Esophagus muscularis mucosa (tissue), 4 donors: ENCODE results near the gene FNDC7. TPM values are rescaled to one million over a fixed set of nuclear protein-coding genes. Genes with fewer than 3 reads are reported as not detected.

Experiments
- DNase-seq: peaks from one replicate; pipeline ENCODE4 v3.0.0-alpha.2; 2017; ENCODE audit errors: extremely low spot score
- H3K27ac ChIP-seq, 4 donors: fragments of 200-600 bp; sonication (generic); replicated peaks in 1 of 4; 1 replicate in 3 of 4; 2 replicates in 1 of 4; pipeline ENCODE4 v1.5.1; 2016 to 2019; ENCODE audit warnings: mild to moderate bottlenecking in 1 of 4
- H3K27me3 ChIP-seq, 4 donors: fragments of 200-600 bp; sonication (generic); one replicate each; pipeline versions ENCODE4 v1.5.1 to v1.6.0; 2016 to 2019
- H3K36me3 ChIP-seq, 4 donors: fragments of 200-600 bp; sonication (generic); one replicate each; pipeline ENCODE4 v1.5.1; 2016 to 2019
- H3K4me1 ChIP-seq, 4 donors: fragments of 200-600 bp; sonication (generic); one replicate each; pipeline ENCODE4 v1.5.1; 2016 to 2019
- H3K4me3 ChIP-seq, 4 donors: fragments of 200-600 bp; sonication (generic); 1 replicate in 2 of 4; 2 replicates in 2 of 4; pipeline ENCODE4 v1.5.1; 2016 to 2019; ENCODE audit warnings: mild to moderate bottlenecking in 4 of 4, moderate library complexity in 1 of 4
- H3K9me3 ChIP-seq, 4 donors: fragments of 200-600 bp; sonication (generic); 1 replicate in 3 of 4; 2 replicates in 1 of 4; pipeline ENCODE4 v1.5.1; 2016 to 2019
- CTCF ChIP-seq, 3 experiments: fragments of 200-600 bp in 2 of 3; fragments of 450-650 bp in 1 of 3; sonication (generic) in 2 of 3; IDR thresholded peaks; one replicate each; pipeline ENCODE4 v1.5.1; 2017 to 2019; ENCODE audit warnings: antibody characterized with exemption in 3 of 3, mild to moderate bottlenecking in 2 of 3, moderate library complexity in 1 of 3
- EP300 ChIP-seq: sonication (generic); formaldehyde crosslinking; IDR thresholded peaks from one replicate; pipeline ENCODE4 v1.6.1; 2017; ENCODE audit warnings: antibody characterized with exemption
- POLR2A ChIP-seq: fragments of 450-650 bp; IDR thresholded peaks from one replicate; pipeline ENCODE4 v1.6.1; 2017; ENCODE audit warnings: antibody characterized with exemption, moderate library complexity, mild to moderate bottlenecking, low read depth
- POLR2AphosphoS5 ChIP-seq, 2 donors: sonication (generic); formaldehyde crosslinking; IDR thresholded peaks; one replicate each; pipeline ENCODE4 v1.6.1; 2017; ENCODE audit warnings: antibody characterized with exemption in 2 of 2
- WGBS: methylation state at CpG from one replicate; pipeline ENCODE4 v1.1.5; 2018; 5-methylcytosine and 5-hydroxymethylcytosine counted together
- intact Hi-C: fragments of 100-400 bp; cut with DNase I; formaldehyde crosslinking; loops from one replicate; pipeline ENCODE4 v1.15.1; 2023
- total RNA-seq, 4 donors: library from RNA; depleted of rRNA; stranded (reverse); fragments of >200 nt; gene quantifications; one replicate each; pipeline versions ENCODE4 v1.1.0 to v1.2.1, GENCODE V29; 2016

The FNDC7 gene
- total RNA-seq, 4 donors from 2014 or later: not detected

- intact Hi-C loops: loop anchor here (2.0 kb wide), 1 partner anchor 55 kb away; the partner anchor contains the start of gene STXBP3
- Histone ChIP-seq H3K9me3 (no peaks in the 10 kb centered on the region), H3K27ac (peak within 1 kb of the TSS; percentile 96 to 98 (median 97)), H3K27me3 (peaks cover 0 to 4% (median 0%) of the 10 kb centered on the region in 4 donors), H3K4me1 (peaks cover 24 to 35% (median 33%) of the 10 kb centered on the region in 4 donors), H3K36me3 (peaks cover 0 to 20% (median 9%) of the 10 kb centered on the region in 4 donors), H3K4me3 (peak within 1 kb of the TSS; percentile 89 to 96 (median 90))
- peak; percentile 99 for DNase-seq
- 0% methylated on average over 6 of the region's 59 CpGs for WGBS
- peak; percentile 93 to 98 for TF ChIP-seq POLR2AphosphoS5 (IDR thresholded peaks at IDR 0.05)
- TF ChIP-seq EP300: no peak
- TF ChIP-seq CTCF (IDR thresholded peaks at IDR 0.05): no peak
- TF ChIP-seq POLR2A: peak; percentile 92
Observed at GRCh38 chr1:108691942-108692723, 20.6 kb upstream of the FNDC7 start, which contains the start of gene PRPF38B. TSS of gene PRPF38B (plus strand) at chr1:108692310. CDS start at chr1:108692592, 282 bp downstream.

- intact Hi-C loops: loop anchor here (2.0 kb wide), 1 partner anchor 54 kb away; the partner anchor contains the start of gene STXBP3
Observed at GRCh38 chr1:108692724-108693655, 19.7 kb upstream of the FNDC7 start.

DNA sequence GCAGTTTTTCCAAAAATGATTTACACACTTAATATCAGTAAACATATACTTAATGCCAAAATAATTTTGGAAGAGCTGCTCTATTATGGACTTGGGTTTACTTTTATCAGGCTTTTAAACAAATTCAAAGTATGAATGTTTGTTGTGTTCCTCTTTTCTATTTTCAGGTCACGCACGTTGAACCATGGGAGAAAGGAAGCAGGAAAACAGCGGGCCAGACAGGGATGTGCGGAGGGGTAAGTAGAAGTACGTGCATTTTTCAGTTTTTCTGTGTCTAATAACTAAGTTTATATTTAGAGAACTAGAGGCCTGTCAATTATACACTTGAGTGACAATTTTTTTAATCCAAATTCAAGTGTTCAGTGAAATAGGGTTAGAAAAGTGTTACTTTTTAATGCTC lies 17.2 kb upstream of the FNDC7 start:
- 68% methylated on average over 5 of the region's 5 CpGs for WGBS

More at GRCh38 chr1:108692724-108693655, 19.7 kb upstream of the FNDC7 start:
- Histone ChIP-seq H3K4me3 (peak overlapping the region; percentile 89 to 96 (median 90)), H3K4me1 (peaks cover 24 to 35% (median 33%) of the 10 kb centered on the region in 4 donors), H3K36me3 (peaks cover 6 to 29% (median 17%) of the 10 kb centered on the region in 4 donors), H3K27ac (peak overlapping the region; percentile 96 to 98 (median 97)), H3K27me3 (peaks cover 0 to 4% (median 0%) of the 10 kb centered on the region in 4 donors), H3K9me3 (no peaks in the 10 kb centered on the region)
- 1% methylated on average over 31 of the region's 36 CpGs for whole genome bisulfite sequencing
- no peak for DNase-seq
- TF ChIP-seq POLR2A: no peak
- TF ChIP-seq CTCF (IDR thresholded peaks at IDR 0.05): no peak
- no peak for TF ChIP-seq POLR2AphosphoS5 (IDR thresholded peaks at IDR 0.05)
- TF ChIP-seq EP300: no peak

GRCh38 chr1:108699375-108700332 lies 13.1 kb upstream of the FNDC7 start:
- intact Hi-C loops: no loop called here
- peaks cover 6 to 15% (median 15%) of the 10 kb centered on the region in 4 donors for H3K4me1 ChIP-seq
- no peak overlapping the region for H3K4me3 ChIP-seq
- TF ChIP-seq CTCF (IDR thresholded peaks at IDR 0.05) (no peak), POLR2A (no peak), EP300 (no peak), POLR2AphosphoS5 (IDR thresholded peaks at IDR 0.05) (no peak)
- 80% methylated on average over 22 of the region's 22 CpGs for WGBS
- H3K9me3 ChIP-seq: no peaks in the 10 kb centered on the region
- H3K36me3 ChIP-seq: peaks cover 34 to 72% (median 57%) of the 10 kb centered on the region in 4 donors
- no peaks in the 10 kb centered on the region for H3K27me3 ChIP-seq
- no peak overlapping the region for H3K27ac ChIP-seq
- DNase-seq: no peak

More for the DNA sequence above, 17.2 kb upstream of the FNDC7 start:
- no peak for DNase-seq
- Histone ChIP-seq H3K36me3 (peaks cover 29 to 54% (median 43%) of the 10 kb centered on the region in 4 donors), H3K27ac (no peak overlapping the region), H3K4me1 (peaks cover 23 to 35% (median 33%) of the 10 kb centered on the region in 4 donors), H3K9me3 (no peaks in the 10 kb centered on the region), H3K27me3 (peaks cover 0 to 4% (median 0%) of the 10 kb centered on the region in 4 donors), H3K4me3 (no peak overlapping the region)
- intact Hi-C loops: no loop called here
- TF ChIP-seq EP300 (no peak), POLR2A (no peak)
